ENCODE measurements around the gene FAM234B.
"Not testable (repeated sequence)": the region's sequence is repeated elsewhere in the genome, so short reads cannot be mapped to it uniquely, and the experiment has no call there.

Gene FAM234B

DNA sequence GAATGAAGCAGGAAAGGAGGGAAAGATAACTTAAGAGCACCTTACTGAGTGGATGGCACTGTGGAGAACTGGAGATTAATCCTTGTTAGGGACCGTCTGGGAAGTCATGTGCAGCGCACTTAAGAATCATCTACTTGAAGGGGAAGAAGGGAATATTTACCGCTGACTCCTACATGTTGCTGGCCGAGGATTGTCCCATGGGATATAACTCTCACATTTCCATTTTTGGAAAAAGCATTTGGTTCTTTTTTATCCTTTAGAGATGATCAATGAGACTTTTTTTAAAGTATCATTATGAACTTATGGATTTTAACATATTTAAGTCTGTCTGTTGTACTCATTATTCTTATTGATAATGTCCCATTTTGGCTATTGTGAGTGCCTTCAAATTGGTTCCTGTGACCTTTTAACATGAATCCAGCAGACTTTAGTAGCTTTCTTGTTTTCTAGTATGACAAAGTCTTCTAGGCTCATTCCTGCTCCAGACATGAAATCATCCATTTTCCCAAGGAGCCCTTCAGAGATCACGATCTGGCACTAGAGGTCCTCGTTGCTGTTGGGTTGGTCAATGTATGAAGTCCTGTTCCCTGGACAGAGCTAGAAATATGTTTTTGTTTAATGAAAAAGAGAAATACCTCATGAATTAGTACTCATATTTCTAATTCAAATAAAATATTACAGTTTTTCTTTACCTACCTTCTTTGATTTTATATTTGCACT, 20.2 kb upstream of the FAM234B start:
- DNase-seq: no peak

GRCh38 chr12:13024531-13024916, 19.7 kb upstream of the FAM234B start:
- DNase-seq: no peak

DNA sequence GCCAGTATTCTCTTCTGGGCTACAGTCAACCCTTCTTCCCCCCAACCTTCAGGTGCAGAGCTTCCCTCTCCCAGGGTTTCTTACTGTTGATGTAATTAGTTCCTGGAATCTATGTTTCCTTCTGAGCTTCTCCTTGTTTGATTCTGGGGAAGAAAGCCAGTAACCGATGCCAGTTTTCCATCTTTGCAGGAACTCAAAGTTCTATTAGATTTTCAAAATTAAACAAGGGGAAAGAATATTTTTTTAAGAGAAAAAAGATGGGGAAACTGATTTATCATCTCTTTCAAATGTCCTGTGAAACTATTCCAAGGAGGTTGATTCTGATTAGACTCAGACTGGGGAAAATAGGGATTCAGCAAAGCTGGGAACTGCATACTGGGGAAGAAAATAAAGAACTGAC, 17.9 kb upstream of the FAM234B start:
- DNase-seq: no peak

GRCh38 chr12:13027032-13027431, 17.1 kb upstream of the FAM234B start:
- DNase-seq: no peak

- no peak for DNase-seq
Observed at GRCh38 chr12:13027508-13027907, 16.7 kb upstream of the FAM234B start.

DNA sequence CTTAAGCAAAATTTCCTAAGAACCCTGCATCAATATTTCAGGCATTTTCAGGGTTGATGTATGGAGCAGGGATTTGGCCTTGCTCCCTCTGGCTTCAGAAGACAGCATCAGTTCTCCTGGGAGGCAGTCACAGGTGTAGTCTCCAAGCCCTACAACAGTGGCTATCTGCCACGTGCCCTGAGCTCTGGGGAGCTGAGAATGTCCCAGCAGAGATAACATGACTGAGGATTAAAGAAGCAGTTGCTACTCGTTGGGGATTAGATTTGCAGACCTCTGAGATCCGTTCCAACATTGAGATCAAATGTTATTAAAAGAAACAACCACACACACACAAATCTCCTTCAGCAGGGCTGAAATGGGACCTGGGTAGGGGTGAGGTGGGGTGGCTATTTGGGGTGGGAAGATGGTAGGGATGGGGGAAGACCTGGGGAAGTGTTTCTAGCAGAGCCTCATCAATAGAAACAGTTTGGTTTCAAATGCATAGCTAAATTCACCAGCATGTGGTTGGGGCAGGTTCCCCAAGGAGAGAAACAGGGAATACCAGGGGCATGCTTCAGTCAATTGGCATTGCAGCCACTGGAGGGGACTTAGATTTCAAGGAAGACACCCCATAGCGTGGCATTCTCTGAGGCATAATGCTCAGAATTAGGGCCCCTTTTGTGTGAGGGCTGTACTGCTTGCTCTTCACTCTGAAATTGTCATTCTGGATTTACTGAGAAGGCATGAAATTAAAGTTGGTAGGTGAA, 15.2 kb upstream of the FAM234B start:
- DNase-seq: no peak

DNA sequence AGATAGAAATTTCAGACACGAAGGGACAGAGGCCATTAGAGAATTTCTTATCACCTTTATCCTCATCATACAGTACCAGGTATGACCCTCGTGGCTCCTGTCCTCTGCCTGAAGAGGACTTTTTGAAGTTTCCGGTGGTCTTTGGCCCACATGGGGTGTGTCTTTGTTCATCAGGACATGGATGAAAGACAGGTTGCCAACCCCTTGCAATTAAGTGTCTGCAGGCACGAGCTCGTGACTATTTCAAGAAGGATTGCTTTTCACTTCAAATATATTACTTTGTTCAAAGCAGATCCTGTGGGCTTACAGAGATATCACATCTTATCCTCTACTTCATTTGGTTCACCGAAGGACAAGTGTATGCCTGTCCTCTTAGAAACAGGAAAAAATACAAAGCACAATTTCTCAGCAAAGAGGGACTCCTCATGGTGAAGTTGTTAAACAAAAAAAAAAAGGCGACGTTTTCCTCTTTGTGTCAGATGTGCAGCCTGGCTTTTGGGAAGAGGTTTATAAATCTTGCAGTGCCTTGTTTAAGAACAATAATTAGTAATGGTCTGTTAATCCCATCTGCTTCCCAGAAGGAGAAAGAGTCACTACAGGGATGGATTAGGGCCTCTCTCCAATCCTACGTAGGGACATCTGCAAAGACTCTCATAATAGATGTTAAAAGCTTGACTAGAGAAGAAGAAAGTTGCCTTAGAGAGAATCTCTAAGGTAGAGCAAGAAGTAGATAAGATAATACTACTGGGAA, 13.5 kb upstream of the FAM234B start:
- DNase-seq: no peak

DNA sequence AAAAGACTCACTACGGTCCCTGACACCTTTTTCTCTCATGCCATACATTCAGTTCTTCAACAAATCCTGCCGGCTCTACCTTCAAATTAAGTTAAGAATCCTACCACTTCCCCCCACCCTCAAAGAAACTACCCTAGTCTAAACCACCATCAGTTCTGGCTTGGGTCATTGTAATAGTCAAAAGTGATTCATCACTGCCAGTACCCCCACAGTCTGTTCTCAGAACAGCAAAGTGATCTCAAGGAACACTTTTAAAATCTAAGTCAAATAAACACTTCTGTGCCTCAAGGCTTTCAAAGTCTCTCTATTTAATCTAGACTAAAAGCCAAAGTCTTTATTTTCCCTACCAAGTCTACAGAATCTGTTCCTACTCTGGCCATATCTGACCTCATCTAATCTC, 12.0 kb upstream of the FAM234B start:
- DNase-seq: no peak

GRCh38 chr12:13033476-13033875, 10.7 kb upstream of the FAM234B start:
- DNase-seq: peak; percentile 27

- DNase-seq: not testable (repeated sequence)
Observed at GRCh38 chr12:13035335-13035734, 8.8 kb upstream of the FAM234B start.

GRCh38 chr12:13036881-13037280, 7.3 kb upstream of the FAM234B start:
- no peak for DNase-seq

- peak; percentile 76 for DNase-seq
Observed at GRCh38 chr12:13038491-13039161, 5.6 kb upstream of the FAM234B start.

- DNase-seq: no peak
Observed at GRCh38 chr12:13039328-13039956, 4.7 kb upstream of the FAM234B start.

GRCh38 chr12:13041224-13041623, 3.0 kb upstream of the FAM234B start:
- DNase-seq: no peak

- no peak for DNase-seq
Observed at GRCh38 chr12:13042666-13043230, 1.4 kb upstream of the FAM234B start.

GRCh38 chr12:13044906-13045299, 722 bp downstream of the FAM234B start:
- peak; percentile 28 for DNase-seq

DNA sequence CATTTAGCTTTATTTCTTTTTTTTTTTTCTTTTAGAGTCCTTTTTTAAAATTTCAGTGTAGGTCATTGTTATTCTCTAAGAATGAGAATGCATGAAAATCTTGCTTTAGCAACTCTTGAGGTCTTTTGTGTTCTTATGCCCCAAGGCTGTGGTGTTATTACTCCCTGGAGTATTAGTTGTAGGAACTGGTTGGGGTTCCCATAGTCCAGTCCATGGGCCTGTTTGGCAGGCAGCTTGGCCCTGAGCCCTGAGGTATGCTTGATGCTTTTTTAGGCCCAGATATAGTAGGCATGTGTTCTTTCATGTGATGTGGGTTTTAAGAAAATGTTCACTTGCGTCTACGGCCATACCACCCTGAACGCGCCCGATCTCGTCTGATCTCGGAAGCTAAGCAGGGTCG, 1.6 kb downstream of the FAM234B start:
- DNase-seq: no peak

DNA sequence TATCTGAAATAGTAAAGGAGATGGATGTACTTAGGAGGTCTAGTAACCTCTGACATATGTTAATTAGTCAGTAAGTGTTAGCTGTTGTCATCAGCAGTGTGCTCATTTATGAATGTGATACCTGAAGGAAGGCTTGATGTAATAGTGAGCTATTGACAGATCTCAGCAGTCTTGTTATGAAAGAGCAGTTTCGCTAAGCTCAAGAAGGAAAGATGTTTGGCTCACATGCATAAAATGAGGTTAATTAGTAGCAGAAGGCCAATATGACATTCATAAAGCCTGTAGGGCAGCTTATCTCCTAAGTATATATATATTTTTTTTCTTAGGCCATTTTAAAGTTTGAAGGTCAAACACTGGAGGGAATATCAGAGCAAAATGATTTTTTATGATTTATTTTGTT, 2.8 kb downstream of the FAM234B start:
- no peak for DNase-seq

DNA sequence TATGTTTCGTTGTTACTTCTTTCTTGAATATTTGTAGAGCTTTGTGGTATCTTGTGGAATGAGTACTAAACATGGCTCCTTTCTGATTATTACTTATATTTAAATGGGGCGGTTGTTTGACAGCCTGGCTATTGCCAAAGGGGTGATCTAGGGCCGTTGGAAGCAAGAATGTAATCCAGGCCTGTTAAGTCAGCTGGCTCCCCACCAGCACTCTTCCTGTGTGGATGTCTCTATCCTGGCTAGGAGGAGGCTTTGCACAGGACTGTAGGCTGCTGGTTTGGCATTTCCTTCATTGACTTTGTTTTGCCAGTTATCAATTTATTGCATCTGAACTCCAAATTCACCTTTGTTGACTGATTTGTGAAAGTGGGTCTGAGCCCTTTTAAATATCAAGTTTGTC, 5.6 kb downstream of the FAM234B start:
- DNase-seq: peak; percentile 44

DNA sequence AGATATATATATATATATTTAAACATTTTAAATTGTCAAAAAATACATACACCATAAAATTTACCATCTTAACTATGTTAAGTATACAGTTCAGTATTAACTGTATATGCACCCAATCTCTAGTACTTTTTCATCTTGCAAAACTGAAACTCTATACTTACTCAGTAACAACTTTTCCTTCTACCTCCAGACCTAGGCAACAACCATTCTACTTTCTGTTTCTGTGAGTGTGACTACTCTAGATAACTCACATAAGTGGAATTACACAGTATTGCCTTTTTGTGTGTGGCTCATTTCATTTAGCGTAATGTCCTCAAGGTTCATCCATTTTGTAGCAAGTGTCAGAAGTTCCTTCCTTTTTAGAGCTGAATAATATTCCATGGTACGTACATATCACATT, 8.2 kb downstream of the FAM234B start:
- DNase-seq: no peak

DNA sequence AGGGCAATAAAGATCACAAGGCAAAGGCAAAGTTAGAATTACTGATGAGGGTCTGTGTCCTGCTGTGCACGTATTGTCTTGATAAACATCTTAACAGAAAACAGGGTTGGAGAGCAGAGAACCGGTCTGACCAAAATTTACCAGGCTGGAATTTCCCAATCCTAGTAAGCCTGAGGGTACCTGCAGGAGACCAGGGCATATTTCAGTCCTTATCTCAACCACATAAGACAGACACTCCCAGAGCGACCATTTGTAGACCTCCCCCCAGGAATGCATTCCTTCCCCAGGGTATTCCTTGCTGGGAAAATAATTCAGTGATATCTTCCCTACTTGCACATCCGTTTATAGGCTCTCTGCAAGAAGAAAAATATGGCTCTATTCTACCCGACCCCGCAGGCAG, 9.4 kb downstream of the FAM234B start:
- not testable (repeated sequence) for DNase-seq

- no peak for DNase-seq
Observed at GRCh38 chr12:13060581-13060980, 16.4 kb downstream of the FAM234B start.
